ENCODE data around the gene PYGO2.
A peak's percentile ranks its signal among the peaks of the same experiment; 100 is the strongest.
"Not testable (repeated sequence)": the region's sequence is repeated elsewhere in the genome, so short reads cannot be mapped to it uniquely, and the experiment has no call there.

The PYGO2 gene

GRCh38 chr1:154999571-155000410 lies 38.2 kb upstream of the PYGO2 start:
- DNase-seq, result no peak

- peak; percentile 39 for DNase-seq
These were observed 37.4 kb upstream of the PYGO2 start for GRCh38 chr1:154998818-154999570.

GRCh38 chr1:154998201-154998780 lies 36.7 kb upstream of the PYGO2 start:
- no peak for DNase-seq

- DNase-seq, result no peak
These were observed 35.6 kb upstream of the PYGO2 start for GRCh38 chr1:154996966-154997701.

- peak; percentile 55 for DNase-seq
These were observed 33.9 kb upstream of the PYGO2 start for GRCh38 chr1:154995301-154995983.

- DNase-seq, result no peak
These were observed 33.0 kb upstream of the PYGO2 start for GRCh38 chr1:154994591-154994990.

- DNase-seq, result no peak
These were observed 32.6 kb upstream of the PYGO2 start for GRCh38 chr1:154994269-154994587.

GRCh38 chr1:154993572-154994268 lies 32.1 kb upstream of the PYGO2 start, which contains the start of gene LENEP:
LENEP (plus strand) TSS chr1:154993586; CDS start chr1:154993608, 22 bp downstream.
- no peak for DNase-seq

- peak; percentile 54 for DNase-seq
These were observed 31.4 kb upstream of the PYGO2 start for GRCh38 chr1:154992721-154993571.

- DNase-seq, result no peak
These were observed 28.7 kb upstream of the PYGO2 start for GRCh38 chr1:154990276-154990675.

- DNase-seq, result no peak
These were observed 27.7 kb upstream of the PYGO2 start for GRCh38 chr1:154989195-154989860.

GRCh38 chr1:154988058-154988954 lies 26.7 kb upstream of the PYGO2 start:
- no peak for DNase-seq

- DNase-seq, result no peak
These were observed 25.7 kb upstream of the PYGO2 start for GRCh38 chr1:154987326-154987725.

- not testable (repeated sequence) for DNase-seq
These were observed 25.2 kb upstream of the PYGO2 start for GRCh38 chr1:154986736-154987135.

- DNase-seq, result no peak
These were observed 22.3 kb upstream of the PYGO2 start for GRCh38 chr1:154983776-154984466.

- peak; percentile 99 for DNase-seq
These were observed 21.5 kb upstream of the PYGO2 start, which contains the start of gene FLAD1 for GRCh38 chr1:154982897-154983648. FLAD1 (plus strand) TSS chr1:154983344; CDS start chr1:154983695, 351 bp downstream.

- DNase-seq, result no peak
These were observed 20.8 kb upstream of the PYGO2 start for GRCh38 chr1:154982341-154982740.

- DNase-seq, result no peak
These were observed 16.8 kb upstream of the PYGO2 start for GRCh38 chr1:154978360-154978759.

Measured in NCI-H226 (cell line).